ENCODE measurements around the gene PARVA.
"Not testable (repeated sequence)": the region's sequence is repeated elsewhere in the genome, so short reads cannot be mapped to it uniquely, and the experiment has no call there.

Gene PARVA

DNA sequence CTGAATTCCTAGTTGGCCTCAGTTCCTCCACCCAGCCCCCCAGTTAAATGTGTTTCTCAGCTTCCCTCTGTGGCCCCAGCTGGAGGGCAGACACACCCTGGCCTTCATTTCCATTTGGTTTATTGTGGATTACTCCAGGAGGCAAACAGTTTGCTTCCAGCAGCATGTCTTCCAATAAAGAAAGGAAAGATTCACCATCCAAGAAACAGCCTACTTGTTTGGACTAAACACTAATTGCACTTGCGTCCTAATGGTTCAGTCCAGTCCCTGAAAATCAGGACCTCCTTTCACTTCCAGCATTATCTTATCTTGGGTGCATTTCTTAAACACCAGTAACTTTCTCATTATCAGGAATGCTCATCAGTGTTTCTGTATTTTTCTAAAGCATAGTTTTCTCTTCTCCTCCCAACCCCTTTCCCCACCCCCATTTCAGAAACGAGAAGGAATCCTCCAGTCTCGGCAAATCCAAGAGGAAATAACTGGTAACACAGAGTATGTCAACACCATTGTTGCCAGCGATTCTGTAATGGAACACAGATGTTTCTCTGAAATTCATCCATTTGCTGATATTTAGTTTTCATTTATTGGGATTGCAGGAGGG is 130.9 kb downstream of the PARVA start:
- FAIRE-seq = no peak

DNA sequence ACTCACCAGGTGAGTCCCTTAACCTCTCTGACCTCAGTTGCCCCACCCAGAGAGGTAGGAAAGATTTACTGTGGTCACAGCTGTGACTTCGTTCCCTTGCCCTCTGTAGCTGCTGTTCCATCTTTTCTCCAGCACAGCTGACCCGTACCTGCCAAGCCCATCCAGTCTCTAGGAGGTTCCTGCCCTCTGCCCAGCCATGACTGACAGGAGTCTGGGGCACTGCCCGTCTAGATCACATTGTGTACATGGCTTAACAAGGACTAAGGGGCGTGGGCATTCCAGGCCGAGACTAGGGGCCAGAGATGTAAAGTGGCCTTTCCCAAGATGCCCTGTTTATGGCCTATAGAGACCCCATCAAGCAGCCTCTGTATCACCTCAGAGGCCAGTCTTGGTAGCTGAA is 132.0 kb downstream of the PARVA start:
- FAIRE-seq = no peak

DNA sequence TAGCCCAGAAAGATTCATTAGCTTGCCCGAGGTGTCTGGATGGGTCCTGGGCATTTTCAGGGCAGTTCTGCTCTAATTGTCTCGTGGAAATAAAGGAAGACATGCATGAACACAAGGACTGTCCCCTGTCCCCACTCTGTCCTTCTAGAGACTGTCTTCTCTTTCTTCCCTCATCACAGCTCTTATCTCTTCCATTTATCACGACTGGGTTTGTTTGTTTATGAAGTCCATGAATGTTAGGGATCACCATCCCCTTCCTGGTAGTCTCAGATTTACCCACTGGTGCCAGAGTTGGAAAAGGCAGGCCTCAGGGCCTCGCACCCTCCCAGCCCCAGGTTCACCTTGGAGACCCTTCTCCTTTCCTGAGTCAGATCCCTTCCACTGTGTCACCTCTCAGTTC is 134.8 kb downstream of the PARVA start:
- no peak for FAIRE-seq

DNA sequence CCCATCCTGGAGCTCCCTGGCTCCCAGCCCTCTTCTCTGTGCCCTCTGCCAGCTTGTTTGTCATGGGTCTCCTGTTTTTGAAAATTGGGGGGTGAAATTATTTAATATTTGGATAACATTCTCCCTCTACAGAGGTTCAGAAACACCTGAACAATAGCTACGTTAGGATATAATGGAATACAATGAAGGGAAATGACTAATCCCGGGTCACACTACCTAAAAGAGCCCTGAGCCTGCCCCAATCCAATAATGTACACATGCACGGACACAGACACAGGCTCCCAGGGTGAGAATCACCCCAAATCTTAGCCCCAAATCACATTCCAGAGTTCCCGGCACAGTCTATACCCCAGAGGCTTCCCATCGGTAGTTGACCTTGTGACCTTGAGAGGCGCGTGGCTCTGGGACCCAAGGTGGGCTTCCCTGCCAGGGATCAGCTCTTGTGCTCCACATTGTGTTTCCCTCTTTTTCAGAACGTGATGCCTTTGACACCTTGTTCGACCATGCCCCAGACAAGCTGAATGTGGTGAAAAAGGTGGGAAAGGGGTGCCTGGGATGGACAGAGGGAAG is 135.5 kb downstream of the PARVA start:
- no peak for FAIRE-seq

DNA sequence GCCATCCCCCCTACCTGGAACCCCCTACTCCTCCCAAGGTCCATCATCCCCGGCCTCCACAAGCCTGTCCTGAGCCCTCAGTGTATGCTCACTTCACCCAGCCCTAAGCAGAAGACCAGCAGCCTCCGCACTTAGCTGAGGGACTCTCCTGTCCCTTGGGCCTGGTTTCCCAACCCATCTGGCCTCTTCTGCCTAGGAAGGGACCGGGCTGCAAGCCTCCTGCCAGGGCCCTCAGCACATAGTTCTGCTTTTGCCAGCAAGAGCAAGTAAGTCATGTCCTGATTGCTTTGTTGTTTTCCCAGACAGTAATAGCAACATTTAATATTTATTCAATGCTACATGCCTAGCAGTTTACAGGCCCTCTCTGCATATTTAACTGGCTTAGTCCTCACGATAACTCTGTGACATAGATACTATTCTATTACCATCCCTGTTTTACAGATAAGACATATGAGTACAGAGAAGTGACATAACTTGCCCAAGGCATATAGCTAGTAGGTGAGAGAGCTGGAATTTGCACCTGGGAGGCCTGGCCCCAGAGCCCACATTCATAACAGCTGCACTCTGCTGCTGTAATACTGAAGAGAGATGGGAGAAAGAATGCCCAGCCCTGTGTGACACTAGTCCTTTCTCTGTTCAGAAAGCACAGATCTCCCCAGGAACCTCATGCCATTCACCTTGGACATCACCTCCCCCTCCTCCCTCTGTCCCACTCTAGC is 139.2 kb downstream of the PARVA start:
- FAIRE-seq = no peak

DNA sequence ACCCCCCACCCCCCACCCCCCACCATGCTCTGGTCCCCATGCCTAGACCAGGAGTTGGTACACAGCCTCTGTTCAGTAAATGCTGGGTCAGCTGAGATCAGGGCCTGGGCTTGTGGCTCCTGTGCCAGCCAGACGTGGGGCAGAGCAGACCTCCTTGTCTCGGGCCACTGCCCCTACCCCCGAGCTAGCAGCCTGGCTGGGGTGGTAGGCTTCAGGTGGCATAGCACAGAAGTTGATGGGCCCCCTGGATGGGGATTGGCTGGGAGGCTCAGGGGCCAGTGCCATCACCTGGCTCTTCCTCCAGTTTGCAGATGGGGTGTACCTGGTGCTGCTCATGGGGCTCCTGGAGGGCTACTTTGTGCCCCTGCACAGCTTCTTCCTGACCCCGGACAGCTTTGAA is 139.9 kb downstream of the PARVA start:
- FAIRE-seq = no peak

DNA sequence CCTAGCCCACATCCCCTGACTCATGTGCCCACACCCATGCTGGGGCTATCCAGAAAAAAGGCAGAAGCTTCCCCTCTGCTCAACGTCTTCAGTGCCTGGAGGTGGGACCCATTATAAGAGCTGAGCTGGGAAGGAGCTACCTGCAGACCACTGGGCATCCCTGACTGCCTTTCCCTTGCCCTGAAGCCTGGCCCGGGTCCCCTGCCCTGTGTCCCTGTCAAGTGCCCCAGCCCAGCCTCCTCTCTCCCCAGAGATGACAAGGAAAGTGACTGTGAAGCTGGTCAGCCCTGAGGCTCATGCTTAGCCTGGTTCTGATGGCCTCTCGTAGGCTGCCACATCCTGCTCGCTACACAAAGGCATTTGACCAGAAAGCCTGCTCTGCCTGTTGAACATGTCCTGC is 140.4 kb downstream of the PARVA start:
- FAIRE-seq = no peak

DNA sequence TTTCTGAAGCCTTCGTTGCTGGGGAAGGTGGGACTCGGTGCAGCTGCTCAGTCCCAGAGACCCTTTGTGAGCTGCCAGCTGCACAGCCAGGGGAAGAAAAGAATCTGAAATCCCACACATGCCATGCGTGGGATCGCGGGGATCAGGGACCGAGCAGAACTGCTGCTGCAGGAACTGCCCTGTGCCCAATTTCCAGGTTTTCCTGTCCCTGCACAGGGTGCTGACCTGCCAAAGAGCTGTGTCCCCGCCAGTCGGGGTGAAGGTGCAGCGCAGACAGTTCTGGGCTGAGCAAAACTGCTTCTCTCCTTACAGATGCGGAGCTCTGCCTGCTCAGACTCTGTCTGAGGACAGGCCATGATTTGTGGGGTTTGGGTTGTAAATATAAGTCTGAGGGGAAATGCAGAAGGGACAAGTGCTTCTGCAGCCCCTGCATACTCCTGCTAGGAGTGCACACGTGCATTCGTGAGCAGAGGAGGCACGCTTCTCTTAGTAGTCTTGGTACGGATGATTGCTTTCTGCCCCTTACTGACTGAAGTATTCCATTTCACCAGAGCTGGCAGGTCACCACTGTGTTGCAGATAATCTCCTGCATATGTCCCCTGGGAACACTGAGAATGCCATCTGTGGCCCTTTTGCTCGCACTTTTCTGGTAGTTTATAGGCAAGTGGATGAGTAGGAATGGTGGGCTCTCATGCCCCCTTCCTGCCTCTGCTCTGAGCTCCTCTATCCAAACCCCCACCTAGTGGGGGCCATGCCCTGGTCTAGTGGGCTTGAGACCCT is 141.4 kb downstream of the PARVA start:
- no peak for FAIRE-seq

DNA sequence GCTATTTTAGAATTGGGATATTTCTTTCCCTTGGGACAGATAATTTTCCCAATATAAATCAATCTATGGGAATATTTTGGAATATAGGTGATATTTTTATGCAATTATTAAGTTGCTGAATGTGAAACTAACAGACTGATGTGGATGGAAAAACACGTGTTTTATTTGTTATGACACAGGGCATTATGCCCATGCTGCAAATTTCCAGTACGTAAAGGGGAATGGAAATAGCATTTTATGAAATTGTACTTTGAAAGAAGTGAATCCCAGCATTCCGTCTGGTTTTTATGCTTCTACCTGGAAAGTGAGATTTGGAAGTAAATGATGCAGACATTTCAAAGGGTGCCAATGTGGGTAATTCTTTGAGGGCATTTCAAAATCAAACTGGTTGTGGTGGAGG is 142.7 kb downstream of the PARVA start:
- FAIRE-seq = no peak

DNA sequence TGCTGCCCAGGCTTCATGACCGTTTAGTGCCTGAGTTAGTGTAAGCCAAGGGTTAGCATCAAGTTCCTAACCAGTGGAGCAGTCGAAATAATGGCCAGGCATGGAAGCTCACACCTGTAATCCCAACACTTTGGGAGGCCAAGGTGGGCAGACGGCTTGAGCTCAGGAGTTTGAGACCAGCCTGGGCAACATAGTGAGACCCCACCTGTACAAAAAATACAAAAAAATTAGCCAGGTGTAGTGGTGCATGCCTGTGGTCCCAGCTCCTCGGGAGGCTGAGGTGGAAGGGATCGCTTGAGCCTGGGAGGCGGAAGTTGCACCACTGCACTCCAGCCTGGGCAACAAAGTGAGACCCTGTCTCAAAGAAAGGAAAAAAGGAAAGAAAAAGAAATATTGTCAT is 143.2 kb downstream of the PARVA start:
- not testable (repeated sequence) for FAIRE-seq

DNA sequence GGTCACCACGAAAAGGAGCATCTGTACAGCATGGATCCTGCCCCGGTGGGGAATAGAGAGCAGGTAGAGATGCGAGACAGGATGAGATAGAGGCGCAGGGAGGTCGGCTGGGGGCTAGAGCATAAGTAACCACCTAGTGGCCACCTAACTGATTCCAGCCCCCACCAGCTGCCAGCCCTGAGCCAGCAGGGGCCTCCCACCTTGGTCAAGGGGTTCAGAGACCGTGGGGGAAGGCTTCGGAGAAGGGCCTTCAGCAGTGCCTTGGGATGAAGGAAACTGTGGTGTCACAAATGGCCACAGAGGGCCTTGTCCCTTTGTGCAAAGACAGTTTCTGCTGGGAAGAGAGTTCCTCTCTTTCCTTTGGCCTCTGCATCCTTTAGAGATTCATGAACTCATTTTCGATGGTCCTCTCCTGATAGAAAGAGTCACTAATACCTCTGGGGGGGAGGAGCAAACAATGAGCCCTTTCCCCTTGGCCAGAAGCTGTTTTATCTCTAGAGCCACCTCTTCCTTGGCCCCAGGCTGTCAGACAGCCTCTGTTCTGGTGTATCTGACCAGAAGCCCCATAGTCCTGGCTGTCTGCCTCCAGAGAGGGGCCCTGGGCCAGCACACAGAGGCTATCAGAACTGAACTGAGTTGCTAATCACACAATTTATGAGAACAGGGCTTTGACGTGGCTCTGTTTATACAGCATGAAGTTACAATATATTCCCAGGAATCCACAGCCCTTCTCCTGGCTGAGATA is 146.0 kb downstream of the PARVA start:
- FAIRE-seq = no peak

DNA sequence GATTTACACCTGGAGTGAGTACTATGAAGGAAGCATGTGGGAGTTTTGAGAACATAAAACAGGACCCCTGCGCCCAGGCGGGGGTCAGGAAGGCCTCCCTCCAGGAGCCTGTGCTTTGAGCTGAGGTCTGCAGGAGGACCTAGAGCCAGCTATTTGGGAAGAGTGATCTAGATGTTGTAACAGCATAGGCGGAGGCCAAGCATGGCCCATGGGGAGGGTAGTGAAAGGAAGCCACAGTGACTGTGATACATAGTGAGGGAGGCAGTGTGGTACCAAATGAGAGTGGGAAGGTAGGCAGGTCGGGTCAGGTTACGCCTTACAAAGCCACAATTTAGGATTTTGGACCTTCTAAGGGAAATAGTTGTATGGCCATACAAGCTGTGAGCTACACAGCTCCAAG is 147.5 kb downstream of the PARVA start:
- FAIRE-seq = no peak

DNA sequence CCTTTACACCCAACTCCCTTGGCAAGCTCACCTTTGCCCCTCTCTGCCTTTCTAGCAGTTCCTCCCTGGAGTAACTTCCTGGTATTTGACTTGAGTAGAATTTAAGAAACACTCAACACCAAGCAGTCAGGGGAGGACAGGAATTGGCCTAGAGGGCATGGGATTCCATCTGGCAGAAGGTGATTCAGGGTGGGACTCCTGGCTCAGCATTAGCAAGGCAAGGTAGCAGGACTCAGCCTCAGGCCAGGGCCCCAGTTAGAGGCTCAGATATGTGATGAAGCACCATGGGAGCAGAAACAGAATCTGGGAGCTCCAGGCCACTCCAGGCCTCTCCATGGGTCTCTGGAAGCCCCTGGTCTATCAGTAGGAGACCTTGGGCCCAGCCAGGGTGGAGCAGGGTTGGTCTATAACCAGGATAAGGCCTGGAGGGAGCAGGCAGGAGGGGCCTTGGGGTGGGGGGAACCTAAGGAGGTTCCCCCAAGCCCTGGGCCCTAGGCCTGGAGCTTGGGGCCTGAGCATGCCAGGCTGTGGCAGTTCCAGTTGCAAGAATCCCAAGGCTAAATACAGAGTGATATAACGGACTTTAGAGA is 148.2 kb downstream of the PARVA start:
- FAIRE-seq = no peak

DNA sequence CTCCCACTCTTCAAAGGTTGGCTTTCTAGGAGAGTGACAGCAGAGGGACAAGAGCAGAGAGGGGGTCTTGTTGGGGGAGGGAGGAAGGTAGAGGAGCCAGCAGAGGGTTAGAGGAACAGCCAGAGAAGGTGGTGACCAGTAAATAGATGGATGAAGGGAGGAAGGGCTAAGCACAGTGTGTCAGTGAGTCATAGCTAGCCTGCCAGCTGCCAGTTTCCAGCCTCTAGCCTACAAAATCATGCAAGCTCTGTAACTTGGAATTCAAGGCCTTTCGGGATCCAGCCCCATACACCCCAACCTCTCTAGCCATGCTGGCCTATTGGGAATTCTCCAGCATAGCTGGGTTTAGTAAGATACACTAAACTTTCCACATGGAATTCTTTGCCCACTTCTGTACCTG is 149.4 kb downstream of the PARVA start:
- no peak for FAIRE-seq

DNA sequence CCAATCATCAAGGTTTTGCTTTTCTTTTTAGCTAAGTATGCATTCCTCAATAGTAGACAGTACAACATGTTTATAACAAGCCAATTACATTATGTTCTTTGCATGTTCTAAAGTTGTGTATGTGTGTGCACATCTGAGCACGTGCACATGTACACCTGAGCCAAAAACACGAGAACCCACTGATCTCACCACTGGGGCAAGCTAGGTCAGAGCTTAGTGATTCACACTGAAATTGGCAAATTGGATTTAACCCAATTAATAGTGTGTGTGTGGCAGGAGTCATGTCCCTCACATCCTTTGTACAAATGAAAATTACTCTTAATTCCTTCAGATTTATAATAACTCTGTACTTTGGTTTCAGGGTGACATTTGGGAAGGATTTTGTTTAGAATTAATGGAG is 151.1 kb downstream of the PARVA start:
- FAIRE-seq = no peak

DNA sequence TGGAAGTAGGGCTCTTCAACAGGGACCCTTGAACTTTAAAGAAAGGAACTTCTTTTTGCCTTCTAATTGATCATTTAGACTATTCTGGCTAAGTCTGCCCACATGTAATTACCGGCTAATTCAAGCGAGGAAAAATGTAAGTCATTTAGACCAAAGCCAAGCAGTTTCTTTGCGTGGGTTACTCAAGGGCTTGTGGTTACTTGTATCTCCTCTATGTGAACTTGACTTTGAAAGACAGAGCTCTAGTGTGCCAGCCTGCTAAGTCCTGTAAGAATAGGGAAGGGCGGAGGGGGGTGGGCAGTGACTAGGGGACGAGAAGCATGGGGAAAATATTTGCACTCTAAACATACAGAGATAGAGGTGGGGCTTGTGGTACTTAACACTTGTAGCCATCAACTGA is 151.7 kb downstream of the PARVA start:
- FAIRE-seq = no peak

DNA sequence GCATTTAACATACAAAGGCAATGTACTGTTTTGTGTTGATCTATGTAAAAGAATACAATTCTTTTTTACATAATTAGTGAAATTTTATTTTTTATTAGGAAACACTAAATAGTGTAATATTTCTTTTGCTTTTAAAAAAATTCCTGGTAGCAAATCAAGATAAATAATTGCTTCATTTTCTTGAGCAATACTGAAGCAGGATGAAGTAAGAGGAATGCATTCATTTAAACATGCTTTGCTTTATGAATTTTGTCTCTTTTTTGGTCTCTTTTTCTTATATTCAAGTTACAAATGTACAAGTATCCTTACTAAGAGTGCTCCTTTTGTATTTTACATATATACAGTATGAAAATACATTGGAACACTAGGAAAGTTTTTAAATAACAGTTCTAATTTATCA is 152.4 kb downstream of the PARVA start:
- no peak for FAIRE-seq

DNA sequence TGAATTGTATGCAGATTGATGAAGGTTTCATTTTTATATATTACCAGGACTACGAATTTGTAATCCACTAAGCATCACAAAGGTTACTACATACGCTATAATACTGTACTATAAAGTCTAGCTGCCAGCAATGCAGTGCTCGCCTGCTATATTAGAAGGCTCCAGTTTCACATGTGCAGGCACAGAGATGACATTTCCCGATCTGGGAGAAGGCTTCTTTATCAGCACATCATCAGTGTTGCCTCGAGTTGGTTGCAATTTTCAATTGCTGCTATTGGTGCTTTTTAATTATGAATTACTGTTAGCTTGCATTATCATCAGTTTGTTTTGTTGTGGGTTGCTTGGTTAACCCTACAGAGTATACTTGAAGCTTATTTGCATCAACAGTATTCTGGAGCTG is 153.6 kb downstream of the PARVA start:
- no peak for FAIRE-seq

DNA sequence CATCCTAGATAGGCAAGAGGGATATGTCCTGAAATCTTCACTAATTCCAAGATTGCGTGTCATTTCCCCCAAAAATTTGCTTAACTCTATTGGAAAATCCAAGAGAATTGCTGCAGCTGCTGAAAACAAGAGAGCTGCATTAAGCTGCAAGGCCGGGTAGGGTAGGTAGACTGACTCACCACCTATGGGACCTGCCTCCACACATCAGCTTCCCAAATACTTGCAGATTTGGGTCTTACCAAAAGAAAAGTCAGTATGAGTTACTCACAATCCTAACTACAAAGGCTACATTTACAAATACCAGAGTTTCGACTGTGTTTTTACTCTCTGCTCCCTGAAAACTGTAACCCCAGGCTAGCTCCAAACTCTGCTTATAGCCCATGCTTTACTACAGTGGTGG is 154.3 kb downstream of the PARVA start:
- no peak for FAIRE-seq

DNA sequence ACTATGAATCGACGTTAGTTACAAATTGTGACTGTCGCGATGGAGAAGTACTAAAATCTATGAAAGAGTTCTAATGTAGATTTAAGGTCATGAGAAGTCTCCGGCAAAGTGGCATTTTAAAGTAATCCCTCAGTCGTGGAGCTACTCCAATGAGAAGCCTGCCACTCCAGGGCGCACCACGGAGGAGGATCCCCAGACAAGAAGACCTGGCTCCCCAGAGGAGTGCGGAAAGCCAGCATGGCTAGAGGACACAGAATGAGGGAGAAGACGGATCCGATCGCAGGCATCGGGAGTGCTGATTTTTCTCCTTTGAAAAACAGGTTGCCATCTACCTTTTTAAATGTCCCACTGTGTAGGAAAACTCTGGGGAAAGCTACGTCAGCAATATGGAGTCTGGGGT is 155.2 kb downstream of the PARVA start:
- FAIRE-seq = no peak

DNA sequence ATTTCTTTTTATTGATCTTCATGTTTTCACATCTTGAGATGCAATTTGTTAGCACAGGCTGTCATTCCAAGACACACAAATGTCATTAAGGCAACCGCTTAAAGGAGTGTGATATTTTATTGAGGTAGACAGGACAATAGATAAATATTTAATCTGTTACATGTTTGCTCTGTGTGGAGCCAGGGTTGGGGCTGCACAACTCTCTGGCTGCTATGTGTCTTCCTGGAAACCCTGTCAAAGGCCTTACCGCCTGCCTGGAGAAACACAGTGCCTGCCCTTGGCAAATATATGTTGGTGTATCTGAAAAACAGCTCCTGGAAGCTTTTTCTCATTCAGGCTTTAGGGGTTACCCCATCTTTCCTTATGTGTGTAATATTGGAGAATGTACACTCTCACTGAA is 157.2 kb downstream of the PARVA start:
- no peak for FAIRE-seq

DNA sequence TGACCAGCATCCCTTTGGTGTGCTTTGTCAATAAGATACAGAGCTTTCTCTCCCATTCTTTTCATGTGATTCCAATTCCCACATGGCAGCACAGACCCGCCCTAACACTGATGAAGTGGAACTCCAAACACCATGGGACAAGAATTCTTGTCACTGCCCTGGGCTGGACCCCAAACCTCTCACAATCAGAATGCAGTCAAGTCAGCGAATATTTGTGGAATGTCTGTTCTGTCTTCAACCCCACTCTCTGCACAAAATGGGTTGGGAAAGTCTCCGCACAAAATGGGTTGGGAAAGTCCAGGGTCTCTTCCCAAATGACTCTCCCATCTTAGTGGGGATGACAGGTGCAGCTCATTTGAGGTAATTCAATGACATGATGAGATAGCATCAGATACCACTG is 157.9 kb downstream of the PARVA start:
- no peak for FAIRE-seq

DNA sequence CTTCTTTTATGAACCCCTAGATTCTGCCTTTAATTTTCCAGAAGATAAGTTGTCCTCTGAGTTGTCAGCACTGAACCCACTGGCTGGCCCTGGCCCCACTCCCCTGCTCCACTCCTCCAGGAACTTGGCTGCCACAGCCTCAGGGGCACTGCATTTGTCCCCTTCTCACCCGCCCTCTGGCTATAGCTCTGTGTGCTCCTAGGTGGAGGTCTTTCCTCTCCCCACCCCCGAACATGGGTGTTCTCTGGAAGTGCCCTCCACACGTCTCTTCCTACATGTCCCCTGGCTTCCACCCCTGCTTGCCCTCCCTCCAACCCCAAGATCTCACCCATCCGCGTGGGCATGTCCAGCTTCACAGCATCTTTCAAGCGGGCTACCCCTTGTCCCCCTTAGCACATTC is 159.2 kb downstream of the PARVA start:
- no peak for FAIRE-seq

Data from TTC549 (cell line).